GM23248 (cell line): ENCODE measurements around the gene RBM3.

Source experiments
- EZH2 ChIP-seq: fragments of 200-600 bp; sonication (generic); IDR thresholded peaks from 2 replicates; pipeline ENCODE4 v1.6.1; 2018; ENCODE audit warnings: antibody characterized with exemption, mild to moderate bottlenecking; ENCODE audit not compliant: insufficient read depth, poor library complexity, severe bottlenecking
- EZH2phosphoT487 ChIP-seq: fragments of 200-600 bp; sonication (generic); IDR thresholded peaks from 2 replicates; pipeline ENCODE4 v1.6.1; 2018; ENCODE audit warnings: antibody characterized with exemption, moderate library complexity, mild to moderate bottlenecking, low read depth; ENCODE audit not compliant: insufficient read depth

DNA sequence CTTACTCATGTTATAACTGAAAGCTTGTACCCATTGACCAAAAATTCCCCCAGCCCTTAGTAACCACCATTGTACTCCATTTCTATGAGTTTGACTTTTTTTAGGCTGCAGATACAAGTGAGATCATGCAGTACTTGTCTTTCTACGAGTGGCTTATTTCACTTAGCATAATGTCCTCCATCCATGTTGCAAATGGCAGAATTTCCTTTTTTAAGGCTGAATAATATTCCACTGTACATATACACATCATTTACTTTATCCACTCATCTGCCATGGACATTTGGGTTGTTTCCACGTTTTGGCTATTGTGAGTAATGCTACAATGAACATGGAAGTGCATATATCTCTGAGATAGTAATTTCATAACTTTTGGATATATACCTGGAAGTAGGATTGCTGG lies 10.4 kb downstream of the RBM3 start:
- TF ChIP-seq EZH2phosphoT487 (no peak), EZH2 (no peak)
